Iris pigment epithelial cell (primary cell): ENCODE measurements around the gene ROBO4.

Source experiments
- DNase-seq: peaks from one replicate; pipeline ENCODE4 v3.0.0-alpha.2; 2011; ENCODE audit warnings: low read depth

ROBO4 gene

DNA sequence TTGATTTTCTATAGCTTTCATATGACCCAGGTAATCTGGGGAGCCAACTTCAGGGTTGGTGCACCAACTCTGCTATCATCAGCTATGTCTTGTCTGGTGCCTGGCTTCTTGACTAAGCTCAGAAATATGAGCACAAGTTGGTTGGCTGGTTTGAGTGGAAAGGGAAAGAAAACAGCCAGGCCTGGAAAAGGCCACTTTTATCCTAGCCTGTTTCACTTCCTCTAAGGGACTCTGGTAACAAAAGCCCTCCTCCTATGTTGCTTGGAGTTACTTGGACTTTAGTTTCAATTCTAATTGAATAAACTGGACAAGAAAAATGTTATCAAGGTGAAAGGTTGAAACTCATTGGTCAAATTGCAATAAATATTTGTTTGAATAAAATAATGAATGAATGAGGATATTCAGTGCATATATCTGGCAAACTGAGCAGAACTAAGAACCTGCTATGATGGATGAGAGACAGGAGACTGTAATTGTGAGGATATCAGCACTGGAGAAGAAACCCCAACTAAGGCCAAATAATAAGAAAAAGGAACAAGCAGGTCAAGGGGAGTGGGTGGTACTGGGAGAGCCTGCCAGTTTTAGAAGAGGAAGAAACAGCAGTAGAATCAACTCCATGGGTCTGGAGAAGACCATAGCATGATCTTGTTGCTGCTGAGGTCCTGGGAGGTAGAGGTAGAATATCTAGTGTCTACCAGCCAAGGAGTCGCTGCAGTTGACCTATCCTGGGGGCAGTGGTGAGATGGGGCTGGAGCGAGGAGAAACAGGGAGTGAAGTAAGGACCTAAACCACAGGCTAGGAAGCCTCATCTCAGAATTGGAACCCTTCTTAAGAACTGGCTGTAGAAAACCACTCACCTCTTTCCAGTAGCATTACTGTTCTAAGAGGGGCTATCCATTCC lies 8.2 kb downstream of the ROBO4 start:
- DNase-seq: no peak

DNA sequence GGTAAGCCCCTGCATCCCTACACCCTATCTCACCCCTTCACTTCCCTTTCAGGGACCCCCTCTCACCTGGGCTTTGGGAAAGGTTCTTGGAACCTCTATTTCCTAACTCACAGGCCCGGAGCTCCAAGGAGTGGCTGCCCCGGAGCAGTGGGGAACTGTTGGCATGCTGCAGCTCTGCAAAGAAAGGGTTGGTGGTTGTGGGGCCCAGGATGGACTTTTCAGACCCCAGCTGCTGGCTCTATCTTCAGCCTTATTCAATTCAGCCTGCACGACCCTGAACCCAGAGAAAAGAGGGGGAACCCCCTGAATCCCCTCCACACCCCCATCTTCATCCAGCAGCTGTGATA lies 10.0 kb downstream of the ROBO4 start:
- DNase-seq: no peak

DNA sequence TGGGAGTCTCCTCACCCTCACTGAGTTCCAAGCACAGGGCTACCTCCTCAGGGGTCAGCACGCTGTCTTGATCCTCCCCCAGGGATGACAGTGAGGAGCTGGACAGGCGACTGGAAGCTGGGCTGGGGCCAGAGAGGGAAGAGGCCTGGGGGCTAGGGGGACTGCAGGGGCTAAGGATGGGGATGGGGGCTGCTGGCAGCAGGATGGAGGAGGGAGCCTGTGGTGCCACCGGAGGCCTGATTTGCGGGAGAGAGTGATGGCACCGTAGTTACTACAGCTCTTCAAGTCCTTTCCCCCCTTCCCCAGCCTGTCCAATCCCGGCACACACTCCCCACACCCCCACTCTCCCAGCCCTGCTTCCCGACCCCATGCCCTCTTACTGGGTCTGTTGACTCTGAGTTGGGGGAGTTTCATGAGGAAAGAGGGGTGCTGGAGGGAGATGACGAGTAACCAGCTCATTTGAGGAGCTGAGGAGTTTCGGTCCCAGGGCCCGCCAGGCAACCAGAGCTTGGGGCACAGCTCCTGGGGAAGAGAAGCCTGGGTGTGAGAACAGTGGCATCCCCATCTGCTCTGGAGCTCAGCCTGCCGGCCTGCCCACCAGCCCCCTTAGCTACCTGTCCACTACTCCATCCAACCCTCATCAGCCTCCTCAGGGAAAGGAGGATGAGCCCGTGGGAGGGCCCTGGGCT lies 10.5 kb downstream of the ROBO4 start:
- no peak for DNase-seq

DNA sequence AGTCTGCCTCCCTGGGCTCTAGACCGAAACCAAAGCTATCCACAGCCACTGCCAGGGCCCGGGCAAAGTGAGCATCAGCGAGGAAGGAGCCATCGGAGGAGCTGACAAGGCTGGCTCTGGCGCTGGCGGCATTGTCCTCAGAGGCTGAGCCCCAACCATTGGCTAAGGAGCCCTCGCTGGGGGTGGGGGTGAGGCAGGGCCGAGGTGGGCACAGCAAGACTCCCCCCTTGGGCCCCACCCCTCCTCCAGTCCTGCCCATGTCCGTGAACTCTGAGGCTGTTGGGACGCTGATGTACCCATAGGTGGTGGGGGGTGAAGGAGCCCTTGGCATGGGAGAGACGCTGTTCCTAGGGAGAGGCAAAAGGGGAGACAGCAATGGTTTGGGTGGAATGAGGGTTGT lies 11.2 kb downstream of the ROBO4 start:
- no peak for DNase-seq

DNA sequence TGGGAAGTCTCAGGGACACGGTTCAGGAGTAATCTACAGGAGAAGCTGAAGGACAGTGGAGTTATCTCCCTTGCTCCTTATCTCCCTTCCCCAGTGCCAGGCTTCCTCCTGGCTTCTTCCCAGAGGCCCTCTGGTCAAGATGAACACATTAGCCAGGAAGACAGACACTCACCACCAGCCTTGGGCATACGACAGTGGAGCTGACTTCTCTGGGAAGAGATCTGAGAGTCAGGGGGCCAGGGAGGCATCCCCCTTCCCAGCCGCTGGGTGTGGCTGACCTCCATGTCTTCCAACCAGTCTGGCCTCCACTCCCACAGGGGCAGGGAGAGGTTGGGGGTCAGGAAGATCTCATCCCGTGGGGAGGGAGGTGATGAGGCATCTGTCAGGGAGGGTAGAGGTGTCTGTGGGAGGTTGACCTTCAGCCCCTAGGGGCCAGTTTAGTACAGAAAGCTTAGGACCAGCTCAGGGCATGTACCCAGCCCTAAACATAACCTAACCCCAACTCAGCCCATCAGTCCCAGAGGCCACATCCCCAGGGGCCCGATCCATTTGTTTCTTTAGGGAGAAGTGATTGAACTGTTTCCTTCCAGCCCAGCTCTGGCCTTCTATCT lies 12.7 kb downstream of the ROBO4 start:
- no peak for DNase-seq

DNA sequence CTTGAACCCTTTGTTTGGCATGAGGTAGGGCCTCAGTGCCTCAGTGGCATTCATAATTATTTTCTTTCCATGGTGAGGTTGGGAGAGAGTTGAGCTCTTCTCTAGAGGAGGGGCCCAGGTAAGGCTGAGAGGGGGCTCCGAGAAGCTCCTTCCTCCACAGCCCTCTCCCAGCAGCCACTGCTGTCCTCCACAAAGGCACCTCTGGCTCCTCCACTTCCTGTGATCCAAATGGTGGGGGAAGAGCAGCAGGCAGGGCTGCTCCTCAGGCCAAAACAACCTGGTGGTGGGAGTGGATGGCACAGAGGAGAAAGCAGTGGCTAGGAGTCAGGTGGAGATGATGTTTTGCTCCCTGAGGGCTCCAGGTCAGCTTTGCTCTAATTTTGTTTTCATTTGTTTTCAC lies 13.3 kb downstream of the ROBO4 start:
- no peak for DNase-seq

DNA sequence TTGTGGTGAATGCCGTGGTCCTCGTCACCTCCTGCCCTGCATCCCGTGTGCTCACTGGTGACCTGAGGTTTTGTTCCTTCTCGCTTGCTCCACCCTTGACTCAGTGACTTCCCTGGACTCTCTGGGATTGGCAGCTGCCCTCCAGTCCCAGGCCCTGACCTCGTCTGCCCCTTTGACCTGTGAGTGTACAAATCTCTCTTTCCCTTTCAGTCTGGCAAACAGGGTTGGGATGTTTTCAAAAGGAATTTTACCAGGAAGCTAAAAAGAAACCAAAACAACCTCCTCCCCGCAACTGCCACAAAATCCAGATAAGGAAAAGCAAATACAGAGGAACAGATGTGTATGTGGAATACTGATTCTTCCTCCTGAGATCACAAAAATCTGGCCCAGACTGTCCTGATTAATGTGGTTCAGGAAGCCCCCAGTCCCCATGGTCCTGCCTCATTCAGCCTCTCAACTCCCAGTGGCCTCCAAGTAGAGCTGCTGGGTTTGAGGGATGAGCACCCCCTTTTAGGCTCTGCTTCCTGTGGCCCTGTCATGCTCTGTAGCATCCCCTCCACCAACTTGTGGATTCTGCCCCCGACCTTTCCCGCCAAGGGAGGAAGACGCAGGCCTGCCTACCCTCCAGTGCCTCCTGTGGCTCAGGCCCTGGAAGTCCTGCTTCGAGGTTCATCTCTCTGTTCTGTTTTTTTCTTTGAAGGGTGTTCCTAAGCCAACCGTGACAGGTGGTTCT lies 15.2 kb downstream of the ROBO4 start:
- peak; percentile 23 for DNase-seq

- no peak for DNase-seq
Measured at GRCh38 chr11:124880958-124881357, 16.7 kb downstream of the ROBO4 start.

DNA sequence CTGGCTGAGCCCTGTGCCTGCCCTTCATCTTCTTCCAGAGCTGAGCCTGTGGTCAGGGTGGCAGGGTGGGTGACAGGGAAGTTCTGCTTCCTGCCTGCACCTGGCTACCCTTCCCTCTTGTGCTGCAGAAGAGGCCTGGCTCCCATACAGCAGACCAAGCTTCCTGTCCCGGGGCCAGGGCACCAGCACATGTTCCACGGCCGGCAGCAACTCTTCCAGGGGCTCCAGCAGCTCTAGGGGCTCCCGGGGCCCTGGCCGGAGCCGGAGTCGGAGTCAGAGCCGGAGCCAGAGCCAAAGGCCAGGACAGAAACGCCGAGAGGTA lies 17.4 kb downstream of the ROBO4 start:
- no peak for DNase-seq

- no peak for DNase-seq
Measured at GRCh38 chr11:124879493-124880289, 18.0 kb downstream of the ROBO4 start.

GRCh38 chr11:124878759-124879492 lies 18.7 kb downstream of the ROBO4 start:
- no peak for DNase-seq

DNA sequence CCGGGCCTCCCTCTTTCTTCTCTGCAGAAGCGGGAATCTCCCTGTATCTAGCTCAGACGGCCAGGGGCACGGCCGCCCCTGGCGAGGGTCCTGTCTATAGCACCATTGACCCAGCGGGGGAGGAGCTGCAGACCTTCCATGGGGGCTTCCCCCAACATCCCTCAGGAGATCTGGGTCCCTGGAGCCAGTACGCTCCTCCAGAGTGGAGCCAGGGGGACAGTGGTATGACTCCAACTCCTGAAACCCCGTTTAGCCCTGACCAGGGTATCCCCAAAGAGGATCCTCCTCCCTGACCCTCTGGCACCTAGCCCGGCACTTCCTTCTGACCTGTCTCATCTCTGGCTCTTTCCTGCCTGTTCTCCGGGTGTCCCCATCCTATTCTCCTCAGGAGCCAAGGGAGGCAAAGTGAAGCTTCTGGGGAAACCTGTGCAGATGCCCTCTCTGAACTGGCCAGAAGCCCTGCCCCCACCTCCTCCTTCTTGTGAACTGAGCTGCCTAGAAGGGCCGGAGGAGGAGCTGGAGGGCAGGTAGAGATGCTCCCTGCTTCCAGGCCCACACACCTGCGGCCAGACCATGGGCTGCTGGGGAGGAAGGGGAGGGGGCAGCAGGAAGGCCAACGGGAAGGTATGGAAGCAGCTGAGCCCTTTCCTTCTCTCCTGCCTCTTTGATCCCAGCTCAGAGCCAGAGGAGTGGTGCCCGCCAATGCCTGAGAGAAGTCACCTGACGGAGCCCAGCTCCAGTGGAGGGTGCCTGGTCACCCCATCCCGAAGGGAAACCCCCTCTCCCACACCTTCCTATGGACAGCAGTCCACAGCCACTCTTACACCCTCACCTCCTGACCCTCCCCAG lies 19.5 kb downstream of the ROBO4 start:
- no peak for DNase-seq

DNA sequence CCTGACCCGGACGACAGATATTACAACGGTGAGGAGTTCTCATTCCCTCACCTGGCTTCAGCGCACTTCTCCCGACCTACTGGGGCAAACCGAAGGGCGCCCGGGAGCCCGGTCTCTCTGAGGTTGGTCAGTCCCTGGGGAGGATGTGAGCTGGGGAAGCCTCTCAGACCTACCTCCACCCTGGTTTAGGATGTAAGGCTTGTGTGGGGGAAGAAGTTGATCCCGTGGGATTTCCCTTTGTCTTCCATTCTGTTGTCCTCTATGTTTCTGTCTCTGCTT lies 20.1 kb downstream of the ROBO4 start:
- no peak for DNase-seq

DNA sequence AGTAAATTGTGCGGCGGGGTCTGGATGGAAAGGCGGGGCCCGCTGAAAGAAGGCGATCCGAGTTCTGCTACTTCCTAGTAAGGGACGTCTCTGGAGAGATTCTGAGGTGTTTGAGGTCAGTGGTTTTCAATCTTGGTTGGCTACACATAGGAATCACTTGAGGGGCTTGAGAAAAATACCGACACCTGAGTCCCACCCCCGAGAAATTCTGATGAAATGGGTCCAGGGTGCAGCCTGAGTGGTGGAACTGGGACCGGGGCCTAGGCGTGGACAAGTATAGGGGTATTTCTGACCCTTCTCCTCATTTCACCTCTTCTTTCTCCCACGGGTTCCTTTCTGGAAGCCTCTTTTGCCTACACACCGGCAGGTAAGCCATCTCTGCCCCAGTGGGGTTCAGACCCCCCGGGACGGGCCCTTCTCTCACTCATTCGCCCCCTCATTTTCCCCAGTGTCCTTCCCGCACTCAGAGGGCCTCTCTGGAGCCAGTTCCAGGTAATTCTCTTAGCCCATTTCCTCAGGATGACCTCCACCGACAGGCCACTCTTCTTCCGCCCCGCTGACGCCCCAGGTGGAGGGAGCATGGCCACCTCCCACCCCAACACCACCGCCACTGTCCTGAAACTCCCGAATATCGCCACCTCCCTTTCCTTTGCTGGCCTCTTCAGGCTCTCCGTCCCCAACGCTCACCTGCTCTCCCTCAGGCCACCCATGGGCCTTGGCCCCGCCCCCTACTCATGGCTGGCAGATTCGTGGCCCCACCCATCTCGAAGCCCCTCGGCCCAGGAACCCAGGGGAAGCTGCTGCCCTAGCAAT lies 20.6 kb downstream of the ROBO4 start:
- no peak for DNase-seq

- peak; percentile 95 for DNase-seq
Measured at GRCh38 chr11:124875943-124876817, 21.5 kb downstream of the ROBO4 start.

- no peak for DNase-seq
Measured at GRCh38 chr11:124875401-124875800, 22.3 kb downstream of the ROBO4 start.

DNA sequence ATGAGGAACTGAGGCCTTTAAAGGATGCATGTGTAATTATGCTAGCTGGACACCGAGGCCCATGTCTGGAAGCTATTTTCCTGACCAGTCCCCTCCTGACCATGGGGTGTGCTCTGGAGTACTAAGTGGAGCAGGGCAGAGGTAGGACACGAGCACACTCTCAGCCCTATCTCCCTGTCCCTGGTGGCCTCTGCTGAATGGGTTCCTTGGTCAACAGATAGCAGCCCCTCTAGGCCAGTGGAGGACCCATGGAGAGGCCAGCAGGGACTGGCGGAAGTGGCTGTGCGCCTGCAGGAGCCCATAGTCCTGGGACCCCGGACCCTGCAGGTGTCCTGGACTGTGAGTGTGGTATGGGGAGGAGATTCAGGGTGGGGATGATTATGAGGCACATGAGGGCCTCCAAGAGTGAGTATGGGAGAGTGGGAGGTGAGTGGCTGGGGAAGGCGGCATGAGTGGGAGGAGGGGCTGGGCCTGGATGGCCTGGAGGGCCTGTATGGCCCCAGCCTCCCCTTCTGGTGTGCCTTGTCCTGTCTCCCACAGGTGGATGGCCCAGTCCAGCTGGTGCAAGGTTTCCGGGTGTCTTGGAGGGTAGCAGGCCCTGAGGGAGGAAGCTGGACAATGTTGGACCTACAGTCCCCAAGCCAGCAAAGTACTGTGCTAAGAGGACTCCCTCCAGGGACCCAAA lies 23.0 kb downstream of the ROBO4 start:
- DNase-seq: no peak

- no peak for DNase-seq
Measured at GRCh38 chr11:124873951-124874350, 23.7 kb downstream of the ROBO4 start.
